Measurements from ENCODE around the gene PYGO2. TPM values are rescaled to one million over a fixed set of nuclear protein-coding genes. Genes with fewer than 3 reads are reported as not detected.
A peak's percentile ranks its signal among the peaks of the same experiment; 100 is the strongest.
"Not testable (repeated sequence)": the region's sequence is repeated elsewhere in the genome, so short reads cannot be mapped to it uniquely, and the experiment has no call there.

PYGO2 gene
- total RNA-seq, 1 donor from 2014 or later: 29.2 TPM

DNA sequence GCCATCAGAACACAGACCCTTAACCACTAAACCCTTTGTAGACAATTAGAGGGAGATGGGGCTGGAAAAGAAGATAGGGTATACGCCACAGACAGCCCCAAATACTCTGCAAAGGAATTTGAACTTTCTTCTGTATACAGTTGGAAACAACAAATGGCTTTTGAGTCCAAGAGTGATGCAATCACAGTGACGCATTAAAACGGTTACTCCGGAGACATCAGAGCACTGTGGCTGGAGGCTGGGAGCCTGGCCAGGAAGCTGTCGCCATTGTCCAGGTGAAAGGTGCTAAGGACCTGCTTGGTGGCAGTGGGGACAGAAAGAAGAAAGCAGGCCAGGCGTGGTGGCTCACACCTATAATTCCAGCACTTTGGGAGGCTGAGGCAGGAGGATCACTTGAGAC is 25.7 kb upstream of the PYGO2 start:
- H3K27me3 Mint-ChIP-seq (ENCODE audit: unreplicated experiment): no peaks in the 10 kb centered on the region
- no peak overlapping the region for H3K27ac Mint-ChIP-seq (ENCODE audit: unreplicated experiment)
- H3K4me3 Mint-ChIP-seq (ENCODE audit: unreplicated experiment): no peak overlapping the region
- TF ChIP-seq, protein P1, sequence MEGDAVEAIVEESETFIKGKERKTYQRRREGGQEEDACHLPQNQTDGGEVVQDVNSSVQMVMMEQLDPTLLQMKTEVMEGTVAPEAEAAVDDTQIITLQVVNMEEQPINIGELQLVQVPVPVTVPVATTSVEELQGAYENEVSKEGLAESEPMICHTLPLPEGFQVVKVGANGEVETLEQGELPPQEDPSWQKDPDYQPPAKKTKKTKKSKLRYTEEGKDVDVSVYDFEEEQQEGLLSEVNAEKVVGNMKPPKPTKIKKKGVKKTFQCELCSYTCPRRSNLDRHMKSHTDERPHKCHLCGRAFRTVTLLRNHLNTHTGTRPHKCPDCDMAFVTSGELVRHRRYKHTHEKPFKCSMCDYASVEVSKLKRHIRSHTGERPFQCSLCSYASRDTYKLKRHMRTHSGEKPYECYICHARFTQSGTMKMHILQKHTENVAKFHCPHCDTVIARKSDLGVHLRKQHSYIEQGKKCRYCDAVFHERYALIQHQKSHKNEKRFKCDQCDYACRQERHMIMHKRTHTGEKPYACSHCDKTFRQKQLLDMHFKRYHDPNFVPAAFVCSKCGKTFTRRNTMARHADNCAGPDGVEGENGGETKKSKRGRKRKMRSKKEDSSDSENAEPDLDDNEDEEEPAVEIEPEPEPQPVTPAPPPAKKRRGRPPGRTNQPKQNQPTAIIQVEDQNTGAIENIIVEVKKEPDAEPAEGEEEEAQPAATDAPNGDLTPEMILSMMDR (IDR thresholded peaks at IDR 0.05): no peak
- peaks cover 4% of the 10 kb centered on the region for H3K36me3 Mint-ChIP-seq (ENCODE audit: unreplicated experiment)
- no peaks in the 10 kb centered on the region for H3K9me3 Mint-ChIP-seq (ENCODE audit: unreplicated experiment)
- peaks cover 6% of the 10 kb centered on the region for H3K4me1 Mint-ChIP-seq (ENCODE audit: unreplicated experiment)
- DNase-seq (ENCODE audit: extremely low spot score, unreplicated experiment): no peak

DNA sequence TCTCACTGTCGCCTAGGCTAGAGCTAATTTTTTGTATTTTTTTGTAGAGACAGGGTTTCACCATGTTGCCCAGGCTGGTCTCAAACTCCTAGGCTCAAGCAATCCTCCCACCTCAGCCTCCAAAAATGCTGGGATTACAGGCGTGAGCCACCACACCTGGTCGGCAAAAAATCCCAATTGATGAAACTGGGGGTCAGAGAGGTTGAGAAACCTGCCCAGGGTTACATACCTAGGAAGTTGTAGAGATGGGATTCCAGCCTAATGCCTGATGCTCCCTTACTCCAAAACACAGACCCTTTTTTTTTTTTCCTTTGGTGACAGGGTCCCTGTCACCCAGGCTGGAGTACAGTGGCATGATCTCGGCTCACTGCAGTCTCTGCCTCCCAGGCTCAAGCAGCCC is 25.2 kb upstream of the PYGO2 start:
- not testable (repeated sequence) for H3K27ac Mint-ChIP-seq (ENCODE audit: unreplicated experiment); H3K36me3 Mint-ChIP-seq (ENCODE audit: unreplicated experiment); H3K27me3 Mint-ChIP-seq (ENCODE audit: unreplicated experiment); H3K4me3 Mint-ChIP-seq (ENCODE audit: unreplicated experiment); DNase-seq (ENCODE audit: extremely low spot score, unreplicated experiment); H3K9me3 Mint-ChIP-seq (ENCODE audit: unreplicated experiment); H3K4me1 Mint-ChIP-seq (ENCODE audit: unreplicated experiment)

DNA sequence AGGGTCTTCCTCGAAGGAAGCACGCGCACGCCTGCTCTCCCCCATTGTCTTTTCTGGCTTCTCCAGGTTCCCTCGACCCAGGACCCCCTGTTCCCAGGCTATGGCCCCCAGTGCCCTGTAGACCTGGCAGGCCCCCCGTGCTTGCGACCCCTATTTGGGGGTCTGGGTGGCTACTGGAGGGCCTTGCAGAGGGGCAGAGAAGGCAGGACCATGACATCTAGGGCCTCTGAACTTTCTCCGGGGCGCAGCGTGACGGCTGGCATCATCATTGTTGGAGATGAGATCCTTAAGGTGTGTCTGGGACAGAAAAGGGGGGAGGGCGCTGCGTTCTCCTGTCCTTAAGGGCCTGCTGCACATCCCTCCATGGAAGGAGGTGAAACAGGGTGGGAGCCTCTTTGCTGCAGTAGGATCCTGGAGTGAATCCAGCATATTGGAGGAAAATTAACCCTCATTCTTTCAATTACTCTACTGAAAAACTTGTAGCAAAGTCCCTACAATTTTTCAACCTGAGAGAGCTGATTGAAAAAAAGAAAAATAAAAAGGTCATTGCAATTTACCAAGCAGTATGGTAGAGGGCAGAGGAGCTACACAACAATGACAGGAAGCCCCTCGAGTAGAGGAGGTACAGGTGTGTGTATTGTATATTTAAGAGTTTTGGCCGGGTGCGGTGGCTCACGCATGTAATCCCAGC is 22.3 kb upstream of the PYGO2 start:
- Mint-ChIP-seq H3K4me1 (ENCODE audit: unreplicated experiment) (peaks cover 6% of the 10 kb centered on the region), H3K9me3 (ENCODE audit: unreplicated experiment) (no peaks in the 10 kb centered on the region), H3K36me3 (ENCODE audit: unreplicated experiment) (peaks cover 5% of the 10 kb centered on the region), H3K27ac (ENCODE audit: unreplicated experiment) (no peak overlapping the region), H3K4me3 (ENCODE audit: unreplicated experiment) (no peak overlapping the region), H3K27me3 (ENCODE audit: unreplicated experiment) (no peaks in the 10 kb centered on the region)
- TF ChIP-seq, protein P1 (IDR thresholded peaks at IDR 0.05): no peak
- no peak for DNase-seq (ENCODE audit: extremely low spot score, unreplicated experiment)

DNA sequence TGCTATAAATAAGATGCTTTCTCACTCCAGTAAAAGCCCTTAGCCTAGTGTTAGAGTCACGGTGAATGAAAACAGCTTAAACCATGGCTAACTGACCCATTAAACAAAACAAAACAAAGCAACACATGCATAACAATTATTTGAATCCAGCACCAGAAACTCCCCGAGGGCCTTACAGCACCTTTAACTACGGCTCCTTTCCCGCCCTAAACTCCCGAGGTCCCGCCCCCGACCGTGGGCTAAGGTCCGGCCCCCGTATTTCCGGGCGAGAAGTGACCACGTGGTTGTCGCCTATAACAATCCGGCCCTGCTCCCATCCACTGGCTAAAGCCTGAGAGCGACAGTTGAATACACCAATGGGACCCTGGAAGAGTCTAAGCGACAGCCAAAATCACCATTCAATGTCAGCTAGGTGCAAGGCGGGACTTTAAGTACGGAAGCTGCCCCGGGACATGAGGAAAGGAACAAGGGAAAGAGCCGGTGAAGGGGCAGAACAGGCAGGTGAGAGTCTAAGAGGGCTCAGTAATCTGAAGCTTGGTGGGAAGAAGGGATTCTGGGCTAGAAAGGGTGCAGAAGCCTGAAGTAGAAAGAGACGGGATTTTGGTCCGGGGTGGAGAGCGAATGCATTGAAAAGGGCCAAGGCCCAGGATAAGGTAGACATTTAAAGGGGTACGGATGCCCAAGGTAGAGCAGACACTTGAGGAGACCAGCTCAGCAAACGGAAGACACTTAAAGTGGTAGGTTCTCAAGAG is 21.5 kb upstream of the PYGO2 start, which contains the start of gene FLAD1:
TSS of gene FLAD1 (plus strand) at position 448 of the 752 bp plus-strand sequence. CDS start 351 bp downstream, outside the sequence.
- Mint-ChIP-seq H3K9me3 (ENCODE audit: unreplicated experiment) (no peaks in the 10 kb centered on the region), H3K36me3 (ENCODE audit: unreplicated experiment) (peaks cover 2% of the 10 kb centered on the region), H3K4me3 (ENCODE audit: unreplicated experiment) (no peak within 1 kb of the TSS), H3K4me1 (ENCODE audit: unreplicated experiment) (peaks cover 6% of the 10 kb centered on the region), H3K27me3 (ENCODE audit: unreplicated experiment) (no peaks in the 10 kb centered on the region), H3K27ac (ENCODE audit: unreplicated experiment) (no peak within 1 kb of the TSS)
- DNase-seq (ENCODE audit: extremely low spot score, unreplicated experiment): peak; percentile 97
- TF ChIP-seq, protein P1 (IDR thresholded peaks at IDR 0.05): no peak

DNA sequence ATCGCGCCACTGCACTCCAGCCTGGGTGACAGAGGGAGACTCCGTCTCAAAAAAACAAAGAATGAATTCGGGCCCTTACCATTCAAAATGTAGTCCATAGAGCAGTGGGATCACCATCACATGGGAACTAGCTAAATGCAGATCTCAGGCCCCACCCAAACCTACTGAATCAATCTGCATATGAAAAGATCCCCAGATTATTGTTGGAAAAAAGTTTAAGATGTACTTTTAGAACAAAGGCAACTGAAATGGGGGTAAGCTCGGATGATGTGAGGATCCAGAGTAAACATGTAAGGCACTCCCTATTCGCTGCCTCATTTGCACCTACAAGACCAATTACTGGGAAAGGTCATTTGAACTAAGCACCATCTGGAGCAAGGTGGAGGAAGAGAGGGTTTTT is 20.8 kb upstream of the PYGO2 start:
- Mint-ChIP-seq H3K4me1 (ENCODE audit: unreplicated experiment) (peaks cover 6% of the 10 kb centered on the region), H3K27ac (ENCODE audit: unreplicated experiment) (no peak overlapping the region), H3K27me3 (ENCODE audit: unreplicated experiment) (no peaks in the 10 kb centered on the region), H3K4me3 (ENCODE audit: unreplicated experiment) (no peak overlapping the region), H3K9me3 (ENCODE audit: unreplicated experiment) (no peaks in the 10 kb centered on the region), H3K36me3 (ENCODE audit: unreplicated experiment) (peaks cover 2% of the 10 kb centered on the region)
- no peak for DNase-seq (ENCODE audit: extremely low spot score, unreplicated experiment)
- TF ChIP-seq, protein P1 (IDR thresholded peaks at IDR 0.05): no peak
